DND-41 (cell line): ENCODE results near the gene CCNL1.

Source experiments
- CTCF ChIP-seq: IDR thresholded peaks from 2 replicates; pipeline ENCODE4 v1.5.1; 2012; ENCODE audit warnings: borderline replicate concordance, low read length, moderate library complexity, mild to moderate bottlenecking; ENCODE audit not compliant: poor library complexity, severe bottlenecking; ENCODE audit errors: extremely low read depth
- EZH2 ChIP-seq: IDR thresholded peaks from 3 replicates; pipeline ENCODE4 v1.6.1; 2012; ENCODE audit warnings: borderline replicate concordance, low read depth, mild to moderate bottlenecking, moderate library complexity, low read length, inconsistent platforms; ENCODE audit not compliant: severe bottlenecking

GRCh38 chr3:157127268-157127667 lies 32.7 kb downstream of the CCNL1 start:
- TF ChIP-seq CTCF, result no peak
- TF ChIP-seq EZH2, result no peak
